K562 (cell line): Measurements from ENCODE around the gene PHF5A. TPM values are rescaled to one million over a fixed set of nuclear protein-coding genes. Genes with fewer than 3 reads are reported as not detected.

Experiments
- CUX1 ChIP-seq: fragments of 200-800 bp; sonication (Bioruptor generic); IDR thresholded peaks from 2 replicates; pipeline ENCODE4 v1.6.1; 2016; ENCODE audit warnings: missing genetic modification characterization, missing compliant biosample characterization
- PCBP1 ChIP-seq: fragments of 200-400 bp; formaldehyde crosslinking; IDR thresholded peaks from 2 replicates; pipeline ENCODE4 v1.6.1; 2018; ENCODE audit warnings: mild to moderate bottlenecking, low read depth, low read length; ENCODE audit not compliant: poor library complexity, severe bottlenecking
- PURB ChIP-seq: sonication (generic); formaldehyde crosslinking; IDR thresholded peaks from 2 replicates; pipeline ENCODE4 v1.9.0; 2021; ENCODE audit warnings: low read depth, mild to moderate bottlenecking, missing genetic modification reagents
- ZNF384 ChIP-seq: IDR thresholded peaks from 2 replicates; pipeline ENCODE4 v1.6.1; 2012; ENCODE audit warnings: low read depth, low read length, improper control_type of control experiment
- polyA plus RNA-seq, 8 experiments: library from polyadenylated mRNA; depleted of rRNA in 4 of 8; stranded (reverse) in 5 of 8; unstranded in 3 of 8; fragments of >200 nt; fragmentation: Nextera tagmentation in 2 of 8; fragmentation: Illumina TruSeq in 1 of 8; extraction: Ambion mirVana in 2 of 8; extraction: Trizol in 1 of 8; gene quantifications; 2 replicates each; pipeline versions ENCODE4 v1.2.1 to v1.2.3, GENCODE V29; 2011 to 2014; ENCODE audit warnings: inconsistent platforms in 1 of 8, missing spikeins in 1 of 8
- total RNA-seq, 7 experiments: library from RNA; depleted of rRNA in 6 of 7; stranded (reverse); fragments of >200 nt in 6 of 7; fragmentation: Illumina TruSeq in 2 of 7; extraction: Trizol in 2 of 7; gene quantifications; 2 replicates each; pipeline versions ENCODE4 v1.2.1 to v1.2.3, GENCODE V29; 2011 to 2021; ENCODE audit warnings: low replicate concordance in 1 of 7

PHF5A gene
- total and polyA plus RNA-seq, 9 of the 15 experiments (the other 6 are each of a cell fraction or from before 2014, with no cell fraction given) = 14.2 to 144 (median 101) TPM

GRCh38 chr22:41499624-41500280, 31.3 kb upstream of the PHF5A start (continued):
- no peak for TF ChIP-seq CUX1 (CRISPR knock-in tag)
- no peak for TF ChIP-seq PCBP1
- TF ChIP-seq PURB = no peak
- TF ChIP-seq ZNF384 = no peak
